ENCODE measurements around the gene ATP13A4.

ATP13A4 gene

DNA sequence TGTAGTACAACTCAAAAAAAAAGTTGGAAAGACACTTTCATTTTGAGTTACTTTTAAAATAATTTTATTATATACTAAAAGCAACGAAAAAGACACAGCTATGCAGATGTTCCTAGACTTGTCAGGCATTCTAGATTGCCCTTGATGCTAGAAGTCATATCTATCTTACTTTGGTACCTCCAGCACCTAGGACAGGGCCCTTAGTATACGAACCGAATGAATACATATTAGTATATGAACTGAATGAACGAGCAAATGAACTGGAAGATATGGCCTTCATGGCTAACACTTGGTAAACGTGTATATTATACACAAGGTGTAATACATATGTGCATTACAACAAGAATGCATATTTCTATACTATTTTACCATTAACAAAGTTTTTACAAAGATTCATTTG, 200.3 kb downstream of the ATP13A4 start:
- POLR2A ChIA-PET = no interaction called here
- no peak overlapping the region for H3K27ac ChIP-seq (ENCODE audit: insufficient read depth in 1 of 2, low read depth in 1 of 2, low read length in 2 of 2, poor library complexity in 1 of 2, severe bottlenecking in 2 of 2)
- no peaks in the 10 kb centered on the region for H3K36me3 ChIP-seq (ENCODE audit: control insufficient read depth in 4 of 4, insufficient read depth in 4 of 4, low read length in 3 of 4)
- CTCF ChIA-PET = interaction anchor here (1.4 kb wide), 1 partner anchor 35 kb away, joined by 5 read pairs; no protein-coding TSS in a partner anchor
- DNase-seq = no peak
- H3K9me3 ChIP-seq (ENCODE audit: control extremely low read depth in 1 of 5, control insufficient read depth in 4 of 5, insufficient read depth in 2 of 5, low read depth in 1 of 5, low read length in 4 of 5) = no peaks in the 10 kb centered on the region
- no CpG with 5 or more reads among the region's 5 CpGs for WGBS (ENCODE audit: insufficient coverage)
- no peak overlapping the region for H3K4me3 ChIP-seq (ENCODE audit: control insufficient read depth in 1 of 7, extremely low read depth in 1 of 7, insufficient read depth in 4 of 7, low read depth in 2 of 7, low read length in 6 of 7)
- peaks cover 0 to 3% (median 0%) of the 10 kb centered on the region in 5 experiments for H3K27me3 ChIP-seq (replicated peaks in 2 of 5; ENCODE audit: control insufficient read depth in 4 of 5, insufficient read depth in 5 of 5, low read length in 4 of 5)
- no peaks in the 10 kb centered on the region for H3K4me1 ChIP-seq (ENCODE audit: control extremely low read depth in 1 of 4, control insufficient read depth in 4 of 4, insufficient read depth in 4 of 4, low read length in 3 of 4)

All from common myeloid progenitor, CD34-positive (primary cell).